Epithelial cell of esophagus (primary cell): ENCODE data around the gene NSG1.

ENCODE experiments used
- DNase-seq: peaks from one replicate; pipeline ENCODE4 v3.0.0; 2010; ENCODE audit warnings: low read depth
- H3K4me3 ChIP-seq: 2 replicates; pipeline ENCODE4 v1.5.1; 2011; ENCODE audit warnings: mild to moderate bottlenecking, low read length, control low read depth
- CTCF ChIP-seq: IDR thresholded peaks from 2 replicates; pipeline ENCODE4 v1.5.1; 2011; ENCODE audit warnings: low read depth, mild to moderate bottlenecking, low read length, control low read depth, inconsistent platforms; ENCODE audit not compliant: insufficient read depth; ENCODE audit errors: missing control alignments

Gene NSG1

GRCh38 chr4:4415806-4416805 is 29.2 kb downstream of the NSG1 start:
- no peak for TF ChIP-seq CTCF
- DNase-seq = no peak
- no peak overlapping the region for H3K4me3 ChIP-seq

DNA sequence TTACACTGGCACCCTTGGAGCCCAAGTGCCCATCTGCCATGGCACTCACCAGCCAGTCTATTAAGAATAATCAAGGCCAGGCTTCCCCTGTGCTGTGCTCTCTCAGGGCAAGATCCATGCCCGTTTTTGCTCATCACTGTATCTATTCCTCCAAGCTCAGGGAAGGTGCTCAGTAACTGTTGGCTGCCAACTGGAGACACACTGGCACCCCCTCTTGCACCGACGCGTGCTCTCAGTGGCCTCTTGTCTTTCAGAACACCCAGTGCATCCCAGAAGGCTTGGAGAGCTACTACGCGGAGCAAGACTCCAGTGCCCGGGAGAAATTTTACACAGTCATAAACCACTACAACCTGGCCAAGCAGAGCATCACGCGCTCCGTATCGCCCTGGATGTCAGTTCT is 30.1 kb downstream of the NSG1 start:
- TF ChIP-seq CTCF = no peak

GRCh38 chr4:4417886-4418285 is 31.0 kb downstream of the NSG1 start:
- no peak for TF ChIP-seq CTCF
- H3K4me3 ChIP-seq = no peak overlapping the region
- no peak for DNase-seq

More for the DNA sequence above, 30.1 kb downstream of the NSG1 start:
- H3K4me3 ChIP-seq = no peak overlapping the region
- no peak for DNase-seq

DNA sequence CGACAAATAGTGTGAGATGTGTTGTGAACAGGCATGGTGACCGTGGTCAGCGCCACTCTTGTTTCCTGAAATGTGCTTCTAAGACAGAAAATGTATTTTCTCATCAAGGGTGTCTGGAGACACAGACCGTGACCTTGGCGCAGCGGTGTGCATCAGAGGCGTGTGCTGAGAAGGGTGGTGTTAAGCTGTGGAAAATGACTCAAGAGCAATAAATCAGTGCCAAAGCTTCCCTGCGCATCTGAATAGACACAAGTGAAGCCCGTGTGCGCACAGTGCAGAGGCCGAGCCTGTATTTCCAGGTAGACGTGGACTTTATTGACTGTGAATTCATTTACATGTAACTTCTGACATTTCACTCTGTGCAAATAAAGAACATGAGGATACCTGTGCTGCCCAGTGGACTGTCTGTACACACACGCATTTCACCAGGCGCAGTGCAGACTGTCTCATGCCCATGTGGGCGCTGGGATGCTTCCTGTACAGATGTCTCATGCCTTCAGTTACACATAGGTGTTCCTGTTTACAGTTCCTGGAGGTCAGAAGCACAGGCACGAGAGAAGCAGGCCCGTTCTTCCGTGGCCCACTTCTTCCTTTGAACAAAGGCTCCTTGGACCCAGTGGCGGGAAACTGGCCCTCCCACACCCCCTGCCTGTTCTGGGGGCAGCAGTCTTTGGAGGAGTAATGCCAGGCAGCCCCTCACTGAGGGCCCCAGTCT is 31.9 kb downstream of the NSG1 start:
- no peak for TF ChIP-seq CTCF
- no peak for DNase-seq

GRCh38 chr4:4419896-4420295 is 33.0 kb downstream of the NSG1 start:
- no peak for TF ChIP-seq CTCF
- DNase-seq = no peak

More for the DNA sequence above, 31.9 kb downstream of the NSG1 start:
- H3K4me3 ChIP-seq = no peak overlapping the region

DNA sequence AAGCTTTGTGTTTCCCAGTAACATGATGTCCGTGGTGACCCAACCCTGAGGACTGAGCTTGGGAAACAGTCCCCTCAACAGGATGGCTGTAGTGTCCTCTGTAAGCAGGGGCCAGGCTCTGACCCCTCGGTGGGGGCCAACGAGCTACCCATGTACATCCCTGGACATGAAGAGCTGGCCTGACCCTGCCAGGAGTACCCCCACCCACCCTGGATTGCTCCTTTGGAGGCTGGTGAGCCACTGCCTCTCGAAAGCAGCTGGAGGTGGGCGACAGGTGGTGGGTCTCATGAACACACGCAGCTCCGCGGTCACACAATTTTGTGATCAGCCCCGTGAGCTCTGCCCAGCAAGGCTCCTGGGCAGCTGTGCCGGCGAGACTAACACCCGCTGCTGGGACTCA is 33.5 kb downstream of the NSG1 start:
- DNase-seq = no peak
- TF ChIP-seq CTCF = no peak

More at GRCh38 chr4:4419896-4420295, 33.0 kb downstream of the NSG1 start:
- H3K4me3 ChIP-seq = no peak overlapping the region

More for the DNA sequence above, 33.5 kb downstream of the NSG1 start:
- H3K4me3 ChIP-seq = no peak overlapping the region
